SK-N-SH (cell line): ENCODE results near the gene CCR3. TPM values are rescaled to one million over a fixed set of nuclear protein-coding genes. Genes with fewer than 3 reads are reported as not detected.

Source experiments
- CTCF ChIA-PET: fragments of 300-600, 350-600 bp; formaldehyde crosslinking; extraction: SDS; loops from one replicate; lab custom pipeline; 2021; lab: Yijun Ruan, JAX
- POLR2A ChIA-PET: fragments of 350-600 bp; sonication (Branson Sonifier 250); formaldehyde crosslinking; extraction: SDS; loops from one replicate; lab custom pipeline; 2020; ENCODE audit warnings: antibody characterized with exemption, inconsistent platforms; lab: Yijun Ruan, JAX
- DNase-seq: peaks from one replicate; pipeline ENCODE4 v3.0.0; 2012
- H2AFZ ChIP-seq: fragments of 200-600 bp; sonication (generic); 2 replicates; pipeline ENCODE4 v1.8.1; 2016; ENCODE audit warnings: antibody characterized with exemption, mild to moderate bottlenecking, low read depth
- H3F3A ChIP-seq: fragments of 200-600 bp; sonication (generic); replicated peaks from 2 replicates; pipeline ENCODE3; 2016; ENCODE audit warnings: antibody characterized with exemption, mild to moderate bottlenecking; ENCODE audit not compliant: insufficient read depth
- H3K27ac ChIP-seq, 2 experiments: fragments of 200-500 bp in 1 of 2; fragments of 200-600 bp in 1 of 2; sonication (Bioruptor generic) in 1 of 2; sonication (generic), shearing (Covaris generic) in 1 of 2; 2 replicates each; pipeline versions ENCODE4 v1.5.1 to v1.6.1; 2014 to 2016; ENCODE audit warnings: low read depth in 2 of 2, inconsistent platforms in 1 of 2, low read length in 1 of 2, mild to moderate bottlenecking in 1 of 2, mixed read lengths in 1 of 2
- H3K27me3 ChIP-seq: fragments of 200-600 bp; sonication (generic), shearing (Covaris generic); 2 replicates; pipeline ENCODE4 v1.6.1; 2016; ENCODE audit warnings: mixed run types; ENCODE audit not compliant: insufficient read depth
- H3K36me3 ChIP-seq, 2 experiments: fragments of 200-500 bp in 1 of 2; fragments of 200-600 bp in 1 of 2; sonication (Bioruptor generic) in 1 of 2; sonication (generic) in 1 of 2; replicated peaks in 1 of 2; 2 replicates each; pipeline versions ENCODE3 to v1.5.1; 2014 to 2016; ENCODE audit warnings: low read length in 1 of 2, mild to moderate bottlenecking in 1 of 2; ENCODE audit not compliant: insufficient read depth in 2 of 2, control insufficient read depth in 1 of 2
- H3K4me1 ChIP-seq, 2 experiments: fragments of 200-500 bp in 1 of 2; fragments of 200-600 bp in 1 of 2; sonication (Bioruptor generic) in 1 of 2; sonication (generic), shearing (Covaris generic) in 1 of 2; 2 replicates each; pipeline versions ENCODE4 v1.5.1 to v1.6.1; 2014 to 2016; ENCODE audit warnings: low read depth in 1 of 2, low read length in 1 of 2, mixed run types in 1 of 2; ENCODE audit not compliant: insufficient read depth in 2 of 2, control insufficient read depth in 1 of 2
- H3K4me2 ChIP-seq: fragments of 200-600 bp; sonication (generic), shearing (Covaris generic); 2 replicates; pipeline ENCODE4 v1.6.1; 2017; ENCODE audit warnings: mixed run types
- H3K4me3 ChIP-seq, 2 experiments: fragments of 200-500 bp in 1 of 2; fragments of 200-600 bp in 1 of 2; sonication (Bioruptor generic) in 1 of 2; sonication (generic), shearing (Covaris generic) in 1 of 2; 2 replicates each; pipeline versions ENCODE4 v1.5.1 to v1.8.1; 2014 to 2016; ENCODE audit warnings: low read depth in 2 of 2, inconsistent platforms in 1 of 2, low read length in 1 of 2, mild to moderate bottlenecking in 1 of 2, mixed read lengths in 1 of 2, moderate library complexity in 1 of 2
- H3K79me2 ChIP-seq: fragments of 200-600 bp; sonication (generic); 2 replicates; pipeline ENCODE4 v1.8.1; 2017; ENCODE audit warnings: mild to moderate bottlenecking; ENCODE audit not compliant: insufficient read depth
- H3K9ac ChIP-seq: fragments of 200-600 bp; sonication (generic); 2 replicates; pipeline ENCODE4 v1.6.1; 2017; ENCODE audit warnings: mixed run types
- H3K9me2 ChIP-seq: fragments of 200-600 bp; sonication (generic); 2 replicates; pipeline ENCODE4 v1.6.1; 2017; ENCODE audit warnings: mixed run types
- H3K9me3 ChIP-seq: fragments of 200-600 bp; sonication (generic); 2 replicates; pipeline ENCODE4 v1.6.1; 2017; ENCODE audit warnings: mixed run types, mild to moderate bottlenecking, moderate library complexity
- H4K20me1 ChIP-seq: fragments of 200-600 bp; sonication (generic); 2 replicates; pipeline ENCODE4 v1.6.1; 2017; ENCODE audit warnings: mild to moderate bottlenecking, mixed run types; ENCODE audit not compliant: insufficient read depth
- CHD2 ChIP-seq: fragments of 150-350 bp; IDR thresholded peaks from 2 replicates; pipeline ENCODE4 v1.6.1; 2018; ENCODE audit warnings: low read length; ENCODE audit not compliant: partially characterized antibody
- FOXM1 ChIP-seq: IDR thresholded peaks from 2 replicates; pipeline ENCODE4 v1.4.0; 2012; ENCODE audit warnings: low read depth, mild to moderate bottlenecking
- GABPA ChIP-seq: IDR thresholded peaks from 2 replicates; pipeline ENCODE4 v1.4.0; 2012; ENCODE audit warnings: low read depth, mild to moderate bottlenecking
- MXI1 ChIP-seq: IDR thresholded peaks from 2 replicates; pipeline ENCODE4 v1.6.1; 2012; ENCODE audit warnings: mild to moderate bottlenecking, low read depth, low read length, improper control_type of control experiment
- RAD21 ChIP-seq: IDR thresholded peaks from 2 replicates; pipeline ENCODE4 v1.6.1; 2012; ENCODE audit warnings: mild to moderate bottlenecking, low read length
- RXRA ChIP-seq: IDR thresholded peaks from 2 replicates; pipeline ENCODE4 v1.4.0; 2012; ENCODE audit warnings: low read depth, mild to moderate bottlenecking, borderline replicate concordance
- SMC3 ChIP-seq: IDR thresholded peaks from 2 replicates; pipeline ENCODE4 v1.6.1; 2012; ENCODE audit warnings: low read depth, low read length, improper control_type of control experiment
- TAF1 ChIP-seq: IDR thresholded peaks from 2 replicates; pipeline ENCODE4 v1.6.1; 2012; ENCODE audit warnings: low read depth, mild to moderate bottlenecking, low read length, moderate library complexity, borderline replicate concordance
- TEAD4 ChIP-seq: IDR thresholded peaks from 2 replicates; pipeline ENCODE4 v1.4.0; 2012; ENCODE audit warnings: mild to moderate bottlenecking, borderline replicate concordance; ENCODE audit not compliant: insufficient read depth
- WGBS: methylation state at CpG from one replicate; pipeline ENCODE4 v1.1.6; 2017; ENCODE audit warnings: low lambda C conversion rate; 5-methylcytosine and 5-hydroxymethylcytosine counted together
- polyA plus RNA-seq, 3 experiments: library from polyadenylated mRNA; depleted of rRNA; stranded (reverse); fragments of >200 nt; gene quantifications; 2 replicates each; pipeline ENCODE4 v1.2.3, GENCODE V29; 2012
- TF ChIP-seq, protein P1 (sequence below): fragments of 200-600 bp; sonication (generic); IDR thresholded peaks from 2 replicates; pipeline ENCODE4 v1.6.1; 2017; ENCODE audit warnings: antibody characterized with exemption, mild to moderate bottlenecking, moderate library complexity
- TF ChIP-seq, protein P2 (sequence below): IDR thresholded peaks from 2 replicates; pipeline ENCODE4 v1.4.0; 2012; ENCODE audit warnings: low read depth, borderline replicate concordance
- TF ChIP-seq, protein P3 (sequence below): IDR thresholded peaks from 2 replicates; pipeline ENCODE4 v1.4.0; 2012; ENCODE audit warnings: low read depth

Gene CCR3
- polyA plus RNA-seq, 1 of the 3 experiments (the other 2 are of a cell fraction), result not detected

DNA sequence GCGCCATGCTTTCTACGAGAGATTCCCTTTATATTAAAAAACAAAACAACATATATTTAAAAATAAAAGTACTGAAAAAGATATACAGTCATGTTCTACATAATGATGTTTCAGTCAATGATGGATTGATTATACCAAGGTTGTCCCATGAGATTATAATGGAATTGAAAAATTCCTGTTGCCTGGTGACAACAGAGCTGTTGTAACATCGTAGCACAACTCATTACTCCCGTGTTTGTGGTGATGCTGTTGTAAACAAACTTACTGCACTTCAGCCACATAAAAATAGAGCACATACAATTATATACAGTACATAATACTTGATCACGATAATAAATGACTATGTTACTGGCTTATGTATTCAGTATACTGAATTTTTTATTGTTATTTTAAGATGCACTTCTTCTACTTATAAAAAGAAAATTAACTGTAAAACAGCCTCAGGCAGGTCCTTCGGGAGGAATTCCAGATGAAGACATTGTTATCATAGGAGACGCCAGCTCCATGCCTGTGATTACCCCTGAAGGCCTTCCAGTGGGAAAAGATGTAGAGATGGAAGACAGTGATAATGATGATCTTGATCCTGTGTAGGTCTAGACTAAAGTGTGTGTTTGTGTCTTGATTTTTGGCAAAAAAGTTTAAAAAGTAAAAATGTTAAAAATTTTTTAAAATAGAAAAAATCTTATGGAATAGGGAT, 45.9 kb upstream of the CCR3 start:
- Histone ChIP-seq H3K9me2 (no peaks in the 10 kb centered on the region), H3K9me3 (no peaks in the 10 kb centered on the region), H3K27me3 (no peaks in the 10 kb centered on the region; the same call in 1 of the 2 replicates), H3K4me1 (no peaks in the 10 kb centered on the region), H3K4me2 (no peak overlapping the region), H3K9ac (no peak overlapping the region), H2AFZ (no peak overlapping the region), H3K27ac (no peak overlapping the region), H3K4me3 (no peak overlapping the region), H3K36me3 (no peaks in the 10 kb centered on the region), H4K20me1 (no peaks in the 10 kb centered on the region), H3F3A (no peaks in the 10 kb centered on the region), H3K79me2 (no peaks in the 10 kb centered on the region)
- DNase-seq, result no peak
- TF ChIP-seq SMC3 (no peak), RXRA (no peak)
- TF ChIP-seq, protein P1, sequence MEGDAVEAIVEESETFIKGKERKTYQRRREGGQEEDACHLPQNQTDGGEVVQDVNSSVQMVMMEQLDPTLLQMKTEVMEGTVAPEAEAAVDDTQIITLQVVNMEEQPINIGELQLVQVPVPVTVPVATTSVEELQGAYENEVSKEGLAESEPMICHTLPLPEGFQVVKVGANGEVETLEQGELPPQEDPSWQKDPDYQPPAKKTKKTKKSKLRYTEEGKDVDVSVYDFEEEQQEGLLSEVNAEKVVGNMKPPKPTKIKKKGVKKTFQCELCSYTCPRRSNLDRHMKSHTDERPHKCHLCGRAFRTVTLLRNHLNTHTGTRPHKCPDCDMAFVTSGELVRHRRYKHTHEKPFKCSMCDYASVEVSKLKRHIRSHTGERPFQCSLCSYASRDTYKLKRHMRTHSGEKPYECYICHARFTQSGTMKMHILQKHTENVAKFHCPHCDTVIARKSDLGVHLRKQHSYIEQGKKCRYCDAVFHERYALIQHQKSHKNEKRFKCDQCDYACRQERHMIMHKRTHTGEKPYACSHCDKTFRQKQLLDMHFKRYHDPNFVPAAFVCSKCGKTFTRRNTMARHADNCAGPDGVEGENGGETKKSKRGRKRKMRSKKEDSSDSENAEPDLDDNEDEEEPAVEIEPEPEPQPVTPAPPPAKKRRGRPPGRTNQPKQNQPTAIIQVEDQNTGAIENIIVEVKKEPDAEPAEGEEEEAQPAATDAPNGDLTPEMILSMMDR, result no peak
- ChIA-PET CTCF (no interaction called here), POLR2A (no interaction called here)
- 4% methylated on average over 7 of the region's 7 CpGs for WGBS

DNA sequence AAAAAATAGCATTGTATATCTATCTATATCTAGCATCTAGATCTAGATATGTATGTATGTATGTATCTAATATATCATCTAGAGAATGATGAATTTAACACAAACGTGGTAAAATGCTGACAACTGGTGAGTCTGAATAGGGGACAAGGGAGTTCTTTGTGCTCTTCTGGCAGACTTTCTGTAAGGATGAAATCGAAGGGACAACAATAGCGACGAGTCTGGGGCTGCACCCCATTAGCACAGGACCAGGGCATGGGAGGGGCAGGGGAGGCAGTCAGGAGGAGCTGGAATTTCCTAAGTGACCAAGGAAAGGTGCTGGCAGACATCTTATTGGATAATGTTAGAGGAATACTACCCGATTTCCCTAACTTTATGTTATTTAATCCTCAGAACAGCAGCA, 42.0 kb upstream of the CCR3 start:
- no peak overlapping the region for H3K27ac ChIP-seq
- no peak overlapping the region for H3K4me3 ChIP-seq
- H3K9me2 ChIP-seq, result no peaks in the 10 kb centered on the region
- no peaks in the 10 kb centered on the region for H3K9me3 ChIP-seq
- H2AFZ ChIP-seq, result no peak overlapping the region
- no peaks in the 10 kb centered on the region for H3F3A ChIP-seq
- POLR2A ChIA-PET, result no interaction called here
- no peak overlapping the region for H3K4me2 ChIP-seq
- CTCF ChIA-PET, result no interaction called here
- H4K20me1 ChIP-seq, result no peaks in the 10 kb centered on the region
- no peaks in the 10 kb centered on the region for H3K4me1 ChIP-seq
- no peaks in the 10 kb centered on the region for H3K79me2 ChIP-seq
- WGBS, result 4% methylated on average over 5 of the region's 5 CpGs
- TF ChIP-seq SMC3 (no peak), FOXM1 (no peak), TAF1 (no peak), MXI1 (no peak), RAD21 (no peak), TEAD4 (no peak), CHD2 (no peak), GABPA (no peak)
- TF ChIP-seq, protein P2, sequence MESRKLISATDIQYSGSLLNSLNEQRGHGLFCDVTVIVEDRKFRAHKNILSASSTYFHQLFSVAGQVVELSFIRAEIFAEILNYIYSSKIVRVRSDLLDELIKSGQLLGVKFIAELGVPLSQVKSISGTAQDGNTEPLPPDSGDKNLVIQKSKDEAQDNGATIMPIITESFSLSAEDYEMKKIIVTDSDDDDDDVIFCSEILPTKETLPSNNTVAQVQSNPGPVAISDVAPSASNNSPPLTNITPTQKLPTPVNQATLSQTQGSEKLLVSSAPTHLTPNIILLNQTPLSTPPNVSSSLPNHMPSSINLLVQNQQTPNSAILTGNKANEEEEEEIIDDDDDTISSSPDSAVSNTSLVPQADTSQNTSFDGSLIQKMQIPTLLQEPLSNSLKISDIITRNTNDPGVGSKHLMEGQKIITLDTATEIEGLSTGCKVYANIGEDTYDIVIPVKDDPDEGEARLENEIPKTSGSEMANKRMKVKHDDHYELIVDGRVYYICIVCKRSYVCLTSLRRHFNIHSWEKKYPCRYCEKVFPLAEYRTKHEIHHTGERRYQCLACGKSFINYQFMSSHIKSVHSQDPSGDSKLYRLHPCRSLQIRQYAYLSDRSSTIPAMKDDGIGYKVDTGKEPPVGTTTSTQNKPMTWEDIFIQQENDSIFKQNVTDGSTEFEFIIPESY, result no peak
- TF ChIP-seq, protein P3, sequence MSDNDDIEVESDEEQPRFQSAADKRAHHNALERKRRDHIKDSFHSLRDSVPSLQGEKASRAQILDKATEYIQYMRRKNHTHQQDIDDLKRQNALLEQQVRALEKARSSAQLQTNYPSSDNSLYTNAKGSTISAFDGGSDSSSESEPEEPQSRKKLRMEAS, result no peak
- no peak overlapping the region for H3K9ac ChIP-seq
- no peak for DNase-seq
- no peaks in the 10 kb centered on the region; the same call in 1 of the 2 replicates for H3K27me3 ChIP-seq
- no peaks in the 10 kb centered on the region for H3K36me3 ChIP-seq
